Measurements from ENCODE around the gene JPT1.

The JPT1 gene

DNA sequence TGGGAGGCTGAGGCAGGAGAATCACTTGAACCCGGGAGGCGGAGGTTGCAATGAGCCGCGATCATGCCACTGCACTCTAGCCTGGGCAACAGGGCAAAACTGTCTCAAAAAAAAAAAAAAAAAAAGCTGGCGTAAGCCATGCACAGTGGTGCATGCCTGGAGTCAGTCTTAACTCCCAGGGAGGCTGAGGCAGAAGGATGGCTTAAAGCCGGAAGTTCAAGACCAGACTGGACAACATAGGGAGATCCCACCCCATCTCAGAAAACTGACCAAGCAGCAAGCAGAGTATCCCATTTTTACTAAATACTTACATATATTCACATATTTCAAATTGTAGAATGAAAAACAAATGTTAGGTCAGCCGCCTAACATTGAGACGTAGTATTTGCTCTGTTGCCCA, 27.4 kb downstream of the JPT1 start:
- Histone ChIP-seq H3K36me3 (replicated peaks; ENCODE audit: insufficient read depth, low read length) (no peaks in the 10 kb centered on the region), H3K27me3 (replicated peaks; ENCODE audit: insufficient read depth, low read length) (no peaks in the 10 kb centered on the region), H3K4me1 (ENCODE audit: low read length) (peaks cover 7% of the 10 kb centered on the region), H2AFZ (ENCODE audit: low read length) (no peak overlapping the region), H4K20me1 (ENCODE audit: insufficient read depth, low read length) (no peaks in the 10 kb centered on the region), H3K9ac (ENCODE audit: low read length) (no peak overlapping the region), H3K4me2 (ENCODE audit: low read depth, low read length) (no peak overlapping the region), H3F3A (ENCODE audit: insufficient read depth, low read length) (no peaks in the 10 kb centered on the region), H3K9me2 (replicated peaks; ENCODE audit: insufficient read depth, low read length) (no peaks in the 10 kb centered on the region), H3K27ac (ENCODE audit: low read length) (no peak overlapping the region), H3K4me3 (ENCODE audit: low read length) (no peak overlapping the region), H3K9me3 (replicated peaks; ENCODE audit: insufficient read depth, low read length) (no peaks in the 10 kb centered on the region), H3K79me2 (ENCODE audit: low read length) (peaks cover 6% of the 10 kb centered on the region; the same call in 1 of the 2 replicates)
- no peak for DNase-seq
- TF ChIP-seq EZH2phosphoT487 (IDR thresholded peaks at IDR 0.05; ENCODE audit: low read length), result no peak
- TF ChIP-seq EZH2 (optimal IDR thresholded peaks at IDR 0.05; ENCODE audit: low read depth, low read length), result no peak
- TF ChIP-seq, protein P1, sequence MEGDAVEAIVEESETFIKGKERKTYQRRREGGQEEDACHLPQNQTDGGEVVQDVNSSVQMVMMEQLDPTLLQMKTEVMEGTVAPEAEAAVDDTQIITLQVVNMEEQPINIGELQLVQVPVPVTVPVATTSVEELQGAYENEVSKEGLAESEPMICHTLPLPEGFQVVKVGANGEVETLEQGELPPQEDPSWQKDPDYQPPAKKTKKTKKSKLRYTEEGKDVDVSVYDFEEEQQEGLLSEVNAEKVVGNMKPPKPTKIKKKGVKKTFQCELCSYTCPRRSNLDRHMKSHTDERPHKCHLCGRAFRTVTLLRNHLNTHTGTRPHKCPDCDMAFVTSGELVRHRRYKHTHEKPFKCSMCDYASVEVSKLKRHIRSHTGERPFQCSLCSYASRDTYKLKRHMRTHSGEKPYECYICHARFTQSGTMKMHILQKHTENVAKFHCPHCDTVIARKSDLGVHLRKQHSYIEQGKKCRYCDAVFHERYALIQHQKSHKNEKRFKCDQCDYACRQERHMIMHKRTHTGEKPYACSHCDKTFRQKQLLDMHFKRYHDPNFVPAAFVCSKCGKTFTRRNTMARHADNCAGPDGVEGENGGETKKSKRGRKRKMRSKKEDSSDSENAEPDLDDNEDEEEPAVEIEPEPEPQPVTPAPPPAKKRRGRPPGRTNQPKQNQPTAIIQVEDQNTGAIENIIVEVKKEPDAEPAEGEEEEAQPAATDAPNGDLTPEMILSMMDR (IDR thresholded peaks at IDR 0.05; ENCODE audit: low read length), result no peak

DNA sequence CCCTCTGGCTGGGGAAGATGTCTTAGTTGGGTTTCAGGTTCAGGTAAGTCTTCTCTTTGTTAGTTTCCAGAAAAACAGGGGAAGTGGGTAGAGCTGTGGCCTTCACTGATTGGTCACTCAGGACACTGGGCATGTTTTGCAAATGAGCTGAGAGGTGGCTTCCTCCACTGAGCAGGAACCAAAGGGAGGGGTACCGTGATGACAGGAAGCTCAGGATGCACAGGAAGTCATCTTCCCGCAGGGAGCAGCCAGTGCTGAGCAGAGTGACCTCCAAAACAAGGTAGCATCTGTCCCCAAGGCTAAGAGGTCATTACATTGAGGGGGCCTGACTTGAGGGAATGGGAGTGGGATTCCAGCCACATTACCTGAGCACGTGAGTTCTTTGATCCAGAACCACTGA, 28.3 kb downstream of the JPT1 start:
- no peak overlapping the region for H3K27ac ChIP-seq (ENCODE audit: low read length)
- H3K4me2 ChIP-seq (ENCODE audit: low read depth, low read length), result no peak overlapping the region

DNA sequence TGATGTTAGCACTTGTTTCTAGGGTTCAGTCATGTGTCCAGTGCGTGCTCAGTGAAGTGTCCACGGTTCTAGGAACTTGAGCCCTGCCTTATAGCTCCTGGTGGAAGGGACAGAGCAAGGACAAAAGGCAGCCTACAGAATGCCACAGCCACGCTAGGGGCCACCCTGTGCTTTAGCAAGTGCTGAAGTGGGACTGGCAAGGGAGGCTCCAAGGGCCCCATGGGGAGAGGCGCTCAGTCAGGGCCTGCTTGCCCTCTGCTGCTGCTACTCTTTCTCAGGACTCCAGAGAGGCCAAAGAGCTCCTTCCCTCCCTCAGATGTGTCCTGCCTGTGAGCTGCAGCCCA, 29.5 kb downstream of the JPT1 start:
- Histone ChIP-seq H3K36me3 (replicated peaks; ENCODE audit: insufficient read depth, low read length) (no peaks in the 10 kb centered on the region), H4K20me1 (ENCODE audit: insufficient read depth, low read length) (no peaks in the 10 kb centered on the region), H3K9me2 (replicated peaks; ENCODE audit: insufficient read depth, low read length) (no peaks in the 10 kb centered on the region), H3F3A (ENCODE audit: insufficient read depth, low read length) (no peaks in the 10 kb centered on the region), H3K9ac (ENCODE audit: low read length) (no peak overlapping the region), H3K4me1 (ENCODE audit: low read length) (peaks cover 7% of the 10 kb centered on the region), H3K4me2 (ENCODE audit: low read depth, low read length) (no peak overlapping the region), H3K9me3 (replicated peaks; ENCODE audit: insufficient read depth, low read length) (no peaks in the 10 kb centered on the region), H3K27ac (ENCODE audit: low read length) (no peak overlapping the region), H2AFZ (ENCODE audit: low read length) (no peak overlapping the region), H3K79me2 (ENCODE audit: low read length) (no peaks in the 10 kb centered on the region), H3K27me3 (replicated peaks; ENCODE audit: insufficient read depth, low read length) (no peaks in the 10 kb centered on the region), H3K4me3 (ENCODE audit: low read length) (no peak overlapping the region)
- no peak for DNase-seq
- TF ChIP-seq, protein P1 (IDR thresholded peaks at IDR 0.05; ENCODE audit: low read length), result no peak
- TF ChIP-seq EZH2phosphoT487 (IDR thresholded peaks at IDR 0.05; ENCODE audit: low read length), result no peak

More for the DNA sequence above, 28.3 kb downstream of the JPT1 start:
- no peak for TF ChIP-seq EZH2 (optimal IDR thresholded peaks at IDR 0.05; ENCODE audit: low read depth, low read length)
- Histone ChIP-seq H2AFZ (ENCODE audit: low read length) (no peak overlapping the region), H3K27me3 (replicated peaks; ENCODE audit: insufficient read depth, low read length) (no peaks in the 10 kb centered on the region), H3K9me2 (replicated peaks; ENCODE audit: insufficient read depth, low read length) (no peaks in the 10 kb centered on the region), H3K9me3 (replicated peaks; ENCODE audit: insufficient read depth, low read length) (no peaks in the 10 kb centered on the region), H4K20me1 (ENCODE audit: insufficient read depth, low read length) (no peaks in the 10 kb centered on the region), H3K9ac (ENCODE audit: low read length) (no peak overlapping the region), H3K79me2 (ENCODE audit: low read length) (peaks cover 6% of the 10 kb centered on the region; the same call in 1 of the 2 replicates), H3K4me1 (ENCODE audit: low read length) (peaks cover 7% of the 10 kb centered on the region), H3F3A (ENCODE audit: insufficient read depth, low read length) (no peaks in the 10 kb centered on the region), H3K36me3 (replicated peaks; ENCODE audit: insufficient read depth, low read length) (no peaks in the 10 kb centered on the region), H3K4me3 (ENCODE audit: low read length) (no peak overlapping the region)
- peak; percentile 12 for DNase-seq

DNA sequence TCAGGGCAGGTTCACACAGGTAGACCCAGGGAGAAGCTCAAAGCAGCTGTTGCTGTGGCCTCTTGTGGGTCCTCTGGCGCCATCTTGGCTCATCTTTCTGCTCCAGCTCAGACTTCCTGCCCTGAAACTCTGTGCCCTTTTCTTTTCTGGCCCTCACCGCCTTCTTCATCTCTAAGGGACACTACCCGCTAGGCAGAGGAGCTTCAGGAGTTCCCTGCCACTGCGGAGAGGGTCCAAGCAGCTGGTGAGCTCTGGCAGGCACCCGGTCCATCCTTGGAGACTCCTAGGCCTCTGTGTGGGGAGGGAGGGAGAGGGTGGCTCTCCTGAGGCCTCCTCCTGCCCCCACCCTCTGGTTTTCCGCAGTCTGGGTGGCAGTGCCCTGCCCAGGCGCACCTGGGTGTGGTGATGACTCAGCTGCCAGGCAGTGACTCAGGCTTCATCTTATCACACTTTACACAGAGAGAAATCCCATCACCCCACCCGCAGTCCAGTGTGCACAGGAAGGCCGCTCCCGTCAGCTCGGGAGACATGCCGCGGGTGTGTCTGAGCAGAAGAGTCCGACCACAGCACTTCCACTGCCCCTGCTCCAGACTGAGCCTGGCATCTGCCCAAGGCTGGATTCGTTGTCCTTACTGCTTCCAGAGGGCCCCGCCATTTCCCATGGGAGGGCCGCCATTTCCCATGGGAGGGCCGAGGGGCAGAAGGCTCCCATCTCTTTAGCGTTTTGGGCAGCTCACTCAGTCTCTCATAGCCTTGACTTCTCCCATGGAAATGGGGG, 30.1 kb downstream of the JPT1 start:
- H2AFZ ChIP-seq (ENCODE audit: low read length), result no peak overlapping the region
- no peaks in the 10 kb centered on the region for H3K36me3 ChIP-seq (replicated peaks; ENCODE audit: insufficient read depth, low read length)
- H3K27ac ChIP-seq (ENCODE audit: low read length), result no peak overlapping the region

More for the DNA sequence above, 30.1 kb downstream of the JPT1 start:
- Histone ChIP-seq H3K79me2 (ENCODE audit: low read length) (no peaks in the 10 kb centered on the region), H4K20me1 (ENCODE audit: insufficient read depth, low read length) (no peaks in the 10 kb centered on the region), H3K9me2 (replicated peaks; ENCODE audit: insufficient read depth, low read length) (no peaks in the 10 kb centered on the region), H3K4me2 (ENCODE audit: low read depth, low read length) (no peak overlapping the region), H3K27me3 (replicated peaks; ENCODE audit: insufficient read depth, low read length) (no peaks in the 10 kb centered on the region), H3K4me1 (ENCODE audit: low read length) (peaks cover 7% of the 10 kb centered on the region), H3K9ac (ENCODE audit: low read length) (no peak overlapping the region), H3K9me3 (replicated peaks; ENCODE audit: insufficient read depth, low read length) (no peaks in the 10 kb centered on the region), H3K4me3 (ENCODE audit: low read length) (no peak overlapping the region), H3F3A (ENCODE audit: insufficient read depth, low read length) (no peaks in the 10 kb centered on the region)
- DNase-seq, result no peak
- TF ChIP-seq EZH2 (optimal IDR thresholded peaks at IDR 0.05; ENCODE audit: low read depth, low read length), result no peak
- no peak for TF ChIP-seq EZH2phosphoT487 (IDR thresholded peaks at IDR 0.05; ENCODE audit: low read length)
- TF ChIP-seq, protein P1 (IDR thresholded peaks at IDR 0.05; ENCODE audit: low read length), result no peak
